ENCODE results near the gene ANKRD55.
"Not testable (repeated sequence)": the region's sequence is repeated elsewhere in the genome, so short reads cannot be mapped to it uniquely, and the experiment has no call there.

ANKRD55 gene

GRCh38 chr5:56100439-56101176 is 132.5 kb downstream of the ANKRD55 start:
- no peak for DNase-seq

- DNase-seq = no peak
Measured at GRCh38 chr5:56099346-56099745, 133.8 kb downstream of the ANKRD55 start.

GRCh38 chr5:56097055-56097454 is 136.1 kb downstream of the ANKRD55 start:
- DNase-seq = no peak

GRCh38 chr5:56095579-56096102 is 137.5 kb downstream of the ANKRD55 start:
- DNase-seq = no peak

- DNase-seq = no peak
Measured at GRCh38 chr5:56094579-56095361, 138.4 kb downstream of the ANKRD55 start.

GRCh38 chr5:56093970-56094369 is 139.2 kb downstream of the ANKRD55 start:
- DNase-seq = no peak

GRCh38 chr5:56092115-56092514 is 141.0 kb downstream of the ANKRD55 start:
- no peak for DNase-seq

- no peak for DNase-seq
Measured at GRCh38 chr5:56091664-56092063, 141.5 kb downstream of the ANKRD55 start.

GRCh38 chr5:56090793-56091460 is 142.2 kb downstream of the ANKRD55 start:
- no peak for DNase-seq

GRCh38 chr5:56088967-56089829 is 143.9 kb downstream of the ANKRD55 start:
- no peak for DNase-seq

- DNase-seq = no peak
Measured at GRCh38 chr5:56088431-56088949, 144.6 kb downstream of the ANKRD55 start.

GRCh38 chr5:56085193-56085592 is 147.9 kb downstream of the ANKRD55 start:
- no peak for DNase-seq

GRCh38 chr5:56083286-56083854 is 149.8 kb downstream of the ANKRD55 start:
- DNase-seq = no peak

GRCh38 chr5:56081053-56081642 is 152.0 kb downstream of the ANKRD55 start:
- not testable (repeated sequence) for DNase-seq

- DNase-seq = no peak
Measured at GRCh38 chr5:56080375-56081052, 152.6 kb downstream of the ANKRD55 start.

GRCh38 chr5:56079157-56079500 is 154.0 kb downstream of the ANKRD55 start:
- DNase-seq = not testable (repeated sequence)

GRCh38 chr5:56078278-56079156 is 154.6 kb downstream of the ANKRD55 start:
- DNase-seq = no peak

GRCh38 chr5:56077796-56078233 is 155.3 kb downstream of the ANKRD55 start:
- DNase-seq = no peak

GRCh38 chr5:56076486-56076885 is 156.6 kb downstream of the ANKRD55 start:
- DNase-seq = no peak

- no peak for DNase-seq
Measured at GRCh38 chr5:56075361-56075760, 157.8 kb downstream of the ANKRD55 start.
